Kidney epithelial cell (primary cell): ENCODE measurements around the gene MAU2. TPM values are rescaled to one million over a fixed set of nuclear protein-coding genes. Genes with fewer than 3 reads are reported as not detected.

Source experiments
- DNase-seq: peaks from one replicate; pipeline ENCODE4 v3.0.0-alpha.2; 2010; ENCODE audit warnings: low read depth
- H3K27me3 ChIP-seq: 2 replicates; pipeline ENCODE4 v1.6.0; 2011; ENCODE audit warnings: low read length; ENCODE audit not compliant: control insufficient read depth, insufficient read depth
- H3K36me3 ChIP-seq: 2 replicates; pipeline ENCODE4 v1.5.1; 2011; ENCODE audit warnings: low read length; ENCODE audit not compliant: control insufficient read depth, insufficient read depth
- H3K4me3 ChIP-seq: 2 replicates; pipeline ENCODE4 v1.5.1; 2011; ENCODE audit warnings: low read depth, mild to moderate bottlenecking, control low read depth, low read length
- total RNA-seq: library from RNA; depleted of rRNA; stranded (reverse); fragments of >200 nt; gene quantifications from 2 replicates; pipeline ENCODE4 v1.2.3, GENCODE V29; 2015
- TF ChIP-seq, protein P1 (sequence below): IDR thresholded peaks from 2 replicates; pipeline ENCODE4 v1.5.1; 2011; ENCODE audit warnings: mild to moderate bottlenecking, moderate library complexity, low read length, control low read depth, inconsistent platforms; ENCODE audit not compliant: insufficient read depth, poor library complexity, severe bottlenecking

The MAU2 gene
- total RNA-seq, 1 donor from 2014 or later: 31.7 TPM

DNA sequence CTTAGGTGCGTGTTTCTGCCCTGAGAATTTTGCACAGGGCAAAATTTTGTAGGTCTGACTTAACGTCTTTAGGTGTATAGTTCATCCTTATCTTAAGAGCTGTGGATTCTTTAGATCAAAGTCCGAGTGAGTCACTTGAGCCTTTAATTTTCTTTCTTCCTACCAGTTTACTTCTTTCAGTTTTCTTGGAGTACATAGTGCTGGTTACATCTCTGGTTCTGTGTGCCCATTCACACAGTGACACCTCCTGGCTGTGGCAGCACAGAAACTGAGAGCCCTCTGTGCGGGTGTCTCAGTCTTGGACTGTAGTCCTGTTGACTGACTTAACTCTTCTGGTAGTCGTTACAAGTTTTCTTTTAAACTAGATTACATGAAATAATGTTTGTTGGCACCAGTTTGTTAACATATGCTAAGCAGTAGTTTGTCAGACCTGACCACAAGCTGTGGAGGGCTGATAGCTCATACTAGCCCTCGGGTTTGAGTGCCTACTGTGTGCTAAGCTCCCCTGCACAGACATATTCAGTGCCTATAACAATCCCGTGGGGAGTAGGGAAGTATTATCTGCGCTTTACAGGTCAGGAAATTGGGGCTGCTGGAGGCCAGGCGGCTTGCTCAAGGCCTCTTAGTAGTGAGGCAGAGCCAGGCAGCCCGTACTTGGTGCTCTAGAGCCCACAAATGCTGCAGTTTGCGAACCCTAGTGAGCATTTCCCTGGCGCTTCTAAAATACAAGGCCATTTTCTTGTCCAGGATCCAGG lies 86.4 kb downstream of the MAU2 start:
- Histone ChIP-seq H3K36me3 (no peaks in the 10 kb centered on the region), H3K4me3 (peak overlapping the region; percentile 87), H3K27me3 (no peaks in the 10 kb centered on the region)
- no peak for DNase-seq
- TF ChIP-seq, protein P1, sequence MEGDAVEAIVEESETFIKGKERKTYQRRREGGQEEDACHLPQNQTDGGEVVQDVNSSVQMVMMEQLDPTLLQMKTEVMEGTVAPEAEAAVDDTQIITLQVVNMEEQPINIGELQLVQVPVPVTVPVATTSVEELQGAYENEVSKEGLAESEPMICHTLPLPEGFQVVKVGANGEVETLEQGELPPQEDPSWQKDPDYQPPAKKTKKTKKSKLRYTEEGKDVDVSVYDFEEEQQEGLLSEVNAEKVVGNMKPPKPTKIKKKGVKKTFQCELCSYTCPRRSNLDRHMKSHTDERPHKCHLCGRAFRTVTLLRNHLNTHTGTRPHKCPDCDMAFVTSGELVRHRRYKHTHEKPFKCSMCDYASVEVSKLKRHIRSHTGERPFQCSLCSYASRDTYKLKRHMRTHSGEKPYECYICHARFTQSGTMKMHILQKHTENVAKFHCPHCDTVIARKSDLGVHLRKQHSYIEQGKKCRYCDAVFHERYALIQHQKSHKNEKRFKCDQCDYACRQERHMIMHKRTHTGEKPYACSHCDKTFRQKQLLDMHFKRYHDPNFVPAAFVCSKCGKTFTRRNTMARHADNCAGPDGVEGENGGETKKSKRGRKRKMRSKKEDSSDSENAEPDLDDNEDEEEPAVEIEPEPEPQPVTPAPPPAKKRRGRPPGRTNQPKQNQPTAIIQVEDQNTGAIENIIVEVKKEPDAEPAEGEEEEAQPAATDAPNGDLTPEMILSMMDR: peak; percentile 37

DNA sequence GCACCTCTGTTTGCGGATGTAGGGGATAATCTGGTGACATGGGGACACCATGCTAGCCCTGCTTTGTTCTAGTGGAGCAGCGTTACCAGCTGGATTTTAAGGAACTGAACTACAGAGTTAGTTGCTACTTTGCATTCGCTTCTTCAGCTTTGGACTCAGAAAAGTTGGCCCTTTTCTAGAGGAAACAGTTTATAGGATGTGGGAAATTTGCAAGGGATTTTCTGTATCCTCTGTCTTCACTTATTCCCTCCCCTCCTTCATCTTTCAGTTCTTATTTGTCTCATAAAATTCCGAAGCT lies 87.0 kb downstream of the MAU2 start:
- Histone ChIP-seq H3K36me3 (no peaks in the 10 kb centered on the region), H3K27me3 (no peaks in the 10 kb centered on the region), H3K4me3 (no peak overlapping the region)
- TF ChIP-seq, protein P1: no peak
- DNase-seq: no peak

Other genes starting within 250 kb of the MAU2 start
- 24.5 and 42.6 TPM in 2 replicates for gene TMEM161A, start 182.4 kb upstream of the MAU2 start, total RNA-seq
- 0.13 TPM in 1 of 2 replicates, not detected in the other for gene MEF2B, start 150.6 kb upstream of the MAU2 start, total RNA-seq
- 26.4 and 30.5 TPM in 2 replicates for gene BORCS8, start 128.7 kb upstream of the MAU2 start, total RNA-seq
- 108 and 122 TPM in 2 replicates for gene RFXANK, start 128.6 kb upstream of the MAU2 start, total RNA-seq
- gene NR2C2AP, start 117.4 kb upstream of the MAU2 start, total RNA-seq: 17.1 and 20.0 TPM in 2 replicates
- gene NCAN, start 108.9 kb upstream of the MAU2 start, total RNA-seq: 0.17 TPM in 1 of 2 replicates, not detected in the other
- gene TM6SF2, start 47.5 kb upstream of the MAU2 start, total RNA-seq: 0.42 and 1.1 TPM in 2 replicates
- 44.0 and 47.9 TPM in 2 replicates for gene SUGP1, start 320 bp upstream of the MAU2 start, total RNA-seq
- 90.7 and 304 TPM in 2 replicates for gene GATAD2A, start 84.8 kb downstream of the MAU2 start, total RNA-seq
- 3.4 and 6.4 TPM in 2 replicates for gene TSSK6, start 194.7 kb downstream of the MAU2 start, total RNA-seq
- gene NDUFA13, start 195.4 kb downstream of the MAU2 start, total RNA-seq: 58.8 and 127 TPM in 2 replicates
- 2.1 and 4.3 TPM in 2 replicates for gene YJEFN3, start 208.1 kb downstream of the MAU2 start, total RNA-seq
- gene CILP2, start 217.4 kb downstream of the MAU2 start, total RNA-seq: 0.07 TPM in 1 of 2 replicates, not detected in the other